HG03159 (cell line): ENCODE data around the gene ZNF768.

ENCODE experiments used
- ATAC-seq: cut with Tn5 transposase; IDR thresholded peaks from one replicate; pipeline ENCODE4 v1.9.1; 2021; ENCODE audit warnings: mild to moderate bottlenecking, moderate library complexity; ENCODE audit not compliant: unreplicated experiment

The ZNF768 gene

GRCh38 chr16:30474074-30474452, 52.3 kb downstream of the ZNF768 start:
- ATAC-seq, result no peak
